Small intestine (tissue), 7 donors: ENCODE data around the gene SUGCT. TPM values are rescaled to one million over a fixed set of nuclear protein-coding genes. Genes with fewer than 3 reads are reported as not detected.
"Not testable (repeated sequence)": the region's sequence is repeated elsewhere in the genome, so short reads cannot be mapped to it uniquely, and the experiment has no call there.

Experiments
- DNase-seq, 2 donors: peaks; one replicate each; pipeline versions ENCODE4 v3.0.0 to v3.0.0-alpha.2; 2013
- FAIRE-seq: peaks from 2 replicates; lab custom pipeline; 2012; peaks lifted over from hg19 to GRCh38; lab: Jason Lieb, UNC
- H3K27ac ChIP-seq, 3 donors: one replicate each; pipeline ENCODE4 v1.5.1; 2013; ENCODE audit warnings: low read length in 2 of 3, mild to moderate bottlenecking in 2 of 3, control low read depth in 1 of 3, inconsistent platforms in 1 of 3, low read depth in 1 of 3, moderate library complexity in 1 of 3
- H3K27me3 ChIP-seq, 3 donors: one replicate each; pipeline ENCODE4 v1.6.1; 2013; ENCODE audit warnings: low read length in 3 of 3, inconsistent platforms in 1 of 3; ENCODE audit not compliant: control insufficient read depth in 3 of 3, insufficient read depth in 3 of 3
- H3K36me3 ChIP-seq, 3 donors: one replicate each; pipeline ENCODE4 v1.6.1; 2013; ENCODE audit warnings: low read length in 3 of 3, inconsistent platforms in 1 of 3, low read depth in 1 of 3, mild to moderate bottlenecking in 1 of 3, moderate library complexity in 1 of 3; ENCODE audit not compliant: control insufficient read depth in 3 of 3, insufficient read depth in 2 of 3
- H3K4me1 ChIP-seq, 3 donors: one replicate each; pipeline ENCODE4 v1.6.1; 2013; ENCODE audit warnings: low read length in 2 of 3, inconsistent platforms in 1 of 3, low read depth in 1 of 3, mild to moderate bottlenecking in 1 of 3, moderate library complexity in 1 of 3; ENCODE audit not compliant: control insufficient read depth in 3 of 3, insufficient read depth in 2 of 3
- H3K4me3 ChIP-seq, 3 donors: one replicate each; pipeline ENCODE4 v1.5.1; 2013; ENCODE audit warnings: low read length in 3 of 3, control low read depth in 1 of 3, inconsistent platforms in 1 of 3, low read depth in 1 of 3, mild to moderate bottlenecking in 1 of 3, moderate library complexity in 1 of 3
- H3K9me3 ChIP-seq, 2 donors: one replicate each; pipeline ENCODE4 v1.6.1; 2013; ENCODE audit warnings: low read depth in 1 of 2, low read length in 1 of 2; ENCODE audit not compliant: control insufficient read depth in 2 of 2, insufficient read depth in 1 of 2
- WGBS, 3 donors: extraction: QIAGEN DNeasy Blood & Tissue Kit; methylation state at CpG; one replicate each; pipeline ENCODE4 v1.1.7; 2013; 5-methylcytosine and 5-hydroxymethylcytosine counted together
- polyA plus RNA-seq, 4 donors: library from polyadenylated mRNA; stranded (reverse) in 3 of 4; unstranded in 1 of 4; fragments of 200-250 nt in 3 of 4; fragments of 120-200 nt in 1 of 4; gene quantifications; one replicate each; pipeline versions ENCODE4 v1.2.1 to v1.2.3, GENCODE V29; 2013
- donor health status: healthy with polysubstance abuse.
- donor health status: control.
- donor health status: control.
- donor health status: Bipolar disorder and iron deficiency.
- donor health status: healthy.

SUGCT gene
- polyA plus RNA-seq, 4 donors, result 0.54 to 26.9 (median 2.5) TPM

DNA sequence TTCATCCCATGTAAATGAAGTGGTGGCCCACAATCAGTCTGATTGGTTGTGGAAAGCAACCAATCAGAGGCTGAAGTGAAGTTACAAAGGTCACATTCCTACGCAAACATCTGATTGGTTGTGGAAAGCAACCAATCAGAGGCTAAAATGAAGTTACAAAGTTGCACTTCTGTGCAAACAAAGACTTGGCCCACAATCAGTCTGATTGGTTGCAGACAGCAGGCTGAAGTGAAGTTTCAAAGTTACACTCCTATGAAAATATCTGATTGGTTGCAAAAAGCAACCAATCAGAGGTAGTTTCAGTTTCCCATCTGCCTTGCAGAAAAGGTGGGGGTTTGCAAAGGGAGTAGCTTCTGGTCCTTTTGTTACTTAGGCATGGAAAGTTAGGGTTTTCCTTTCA lies 492.6 kb downstream of the SUGCT start:
- not testable (repeated sequence) for DNase-seq, FAIRE-seq

DNA sequence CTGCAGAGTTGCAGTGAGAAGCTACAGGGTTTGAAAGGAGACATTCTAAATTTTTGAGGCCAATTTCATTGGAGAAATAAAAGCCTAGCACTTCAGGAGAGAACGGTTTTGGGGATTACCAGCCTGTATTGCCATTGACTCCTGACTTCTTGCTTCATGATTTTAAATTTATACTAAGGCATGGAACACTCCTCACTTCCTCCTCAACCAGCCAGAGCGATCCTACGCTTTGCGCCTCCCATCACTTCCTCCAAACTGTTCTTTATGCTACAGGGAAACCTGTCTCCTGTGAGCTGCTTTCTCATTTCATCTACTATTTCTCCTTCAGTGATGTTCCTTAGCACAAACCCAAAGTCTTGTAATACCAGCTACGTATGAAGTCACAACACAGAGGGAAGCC lies 495.1 kb downstream of the SUGCT start:
- H3K4me1 ChIP-seq, result peaks cover 0 to 5% (median 0%) of the 10 kb centered on the region in 3 donors
- no peaks in the 10 kb centered on the region for H3K36me3 ChIP-seq
- H3K9me3 ChIP-seq, result no peaks in the 10 kb centered on the region
- no peak overlapping the region for H3K27ac ChIP-seq
- DNase-seq (no peak), FAIRE-seq (no peak)
- H3K4me3 ChIP-seq, result no peak overlapping the region
- WGBS, 3 donors, result 83 to 94% (median 85%) methylated on average over 5 of the region's 5 CpGs
- no peaks in the 10 kb centered on the region for H3K27me3 ChIP-seq

More for the DNA sequence above, 492.6 kb downstream of the SUGCT start:
- H3K27me3 ChIP-seq, H3K9me3 ChIP-seq, H3K27ac ChIP-seq, H3K4me3 ChIP-seq, H3K36me3 ChIP-seq: not testable (repeated sequence)
- peaks cover 0 to 21% (median 5%) of the 10 kb centered on the region in 3 donors for H3K4me1 ChIP-seq
- WGBS, 3 donors, result 95 to 100% (median 98%) methylated on average over 1 of the region's 1 CpG

DNA sequence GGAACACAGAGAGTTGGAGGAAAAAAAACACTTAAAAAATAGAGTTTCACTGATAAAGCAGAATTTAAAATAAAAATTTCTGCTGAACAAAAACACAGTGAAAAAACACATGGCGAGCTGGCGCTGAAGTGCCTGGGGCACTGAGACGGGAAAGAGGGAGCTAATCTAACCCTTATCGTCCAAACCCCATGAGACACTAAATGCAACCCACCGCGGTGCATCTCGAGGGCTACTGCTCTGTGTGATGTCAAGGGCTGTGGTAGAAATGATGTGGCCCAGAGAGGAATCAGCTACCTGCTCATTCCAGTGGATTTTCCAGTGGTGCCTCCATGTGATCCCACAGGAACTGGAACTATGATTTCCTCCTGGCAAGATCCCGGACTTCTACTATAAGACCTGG lies 499.3 kb downstream of the SUGCT start:
- no peak for DNase-seq

DNA sequence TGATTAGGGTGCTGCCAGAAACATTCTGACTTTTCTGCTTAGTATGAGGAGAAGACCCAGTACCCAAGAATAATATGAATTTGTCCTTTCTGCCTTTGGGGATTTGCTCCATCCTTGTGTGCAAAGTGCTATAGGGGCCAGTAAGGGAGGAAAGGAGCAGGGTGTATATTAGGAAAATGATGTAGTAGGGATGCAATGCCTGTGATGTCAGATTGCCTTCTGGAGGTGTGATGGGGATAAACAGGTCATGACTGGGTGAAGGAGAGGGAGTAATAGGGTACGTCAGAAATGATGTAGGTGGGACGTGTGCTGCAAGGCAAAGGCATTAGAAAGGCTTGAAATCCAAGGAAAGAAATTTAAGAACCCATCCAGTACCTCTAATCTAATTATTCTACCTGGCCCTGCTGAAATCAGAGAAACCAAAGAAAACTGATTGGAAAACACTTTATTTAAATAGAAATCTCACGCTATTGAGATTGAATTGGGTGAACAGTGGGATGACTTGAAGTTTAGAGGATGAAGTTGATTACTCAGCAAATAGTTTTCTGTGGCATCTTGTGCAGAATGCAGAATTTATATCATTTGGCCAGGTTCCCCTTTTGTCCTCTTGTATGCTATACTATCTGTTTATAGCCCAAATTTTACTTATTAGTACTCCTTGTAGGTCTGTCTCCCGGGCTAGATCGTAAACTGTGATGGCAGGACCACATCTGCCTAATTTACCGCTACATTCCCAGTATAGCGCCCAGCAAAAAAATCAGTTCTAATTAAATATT lies 503.9 kb downstream of the SUGCT start:
- FAIRE-seq, result no peak
- no peak for DNase-seq

More for the DNA sequence above, 499.3 kb downstream of the SUGCT start:
- H3K4me1 ChIP-seq, result no peaks in the 10 kb centered on the region
- H3K9me3 ChIP-seq, result no peaks in the 10 kb centered on the region
- H3K27me3 ChIP-seq, result no peaks in the 10 kb centered on the region
- no peak overlapping the region for H3K27ac ChIP-seq
- no peak for FAIRE-seq
- H3K4me3 ChIP-seq, result no peak overlapping the region
- 92 to 94% (median 93%) methylated on average over 8 of the region's 8 CpGs for WGBS, 3 donors
- H3K36me3 ChIP-seq, result no peaks in the 10 kb centered on the region

DNA sequence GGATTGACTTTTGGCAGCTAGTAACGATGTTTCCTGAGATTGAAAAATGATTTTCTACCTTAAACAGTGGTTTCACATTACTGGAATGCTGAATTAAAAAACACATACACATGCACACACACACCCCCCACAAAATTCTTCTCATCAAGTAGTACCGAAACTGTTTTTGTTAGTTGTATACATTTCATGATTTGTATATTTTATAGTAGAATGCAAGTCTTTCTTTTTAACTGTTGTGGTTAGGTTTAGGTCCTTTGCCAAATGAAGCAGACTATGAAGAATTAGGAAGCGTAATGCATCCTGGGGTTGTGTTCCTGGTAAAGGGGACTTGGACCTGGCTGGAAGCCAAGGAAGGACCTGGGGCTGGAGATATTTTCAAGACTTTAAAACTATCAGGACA lies 505.8 kb downstream of the SUGCT start:
- no peaks in the 10 kb centered on the region for H3K27me3 ChIP-seq
- H3K4me1 ChIP-seq, result no peaks in the 10 kb centered on the region
- WGBS, 3 donors, result 51 to 62% (median 61%) methylated on average over 3 of the region's 3 CpGs
- no peak overlapping the region for H3K27ac ChIP-seq
- FAIRE-seq (no peak), DNase-seq (peak in 1 of 2 donors; percentile 1)
- H3K4me3 ChIP-seq, result no peak overlapping the region
- no peaks in the 10 kb centered on the region for H3K9me3 ChIP-seq
- H3K36me3 ChIP-seq, result no peaks in the 10 kb centered on the region

More for the DNA sequence above, 503.9 kb downstream of the SUGCT start:
- Histone ChIP-seq H3K27me3 (no peaks in the 10 kb centered on the region), H3K4me3 (no peak overlapping the region), H3K9me3 (no peaks in the 10 kb centered on the region), H3K36me3 (no peaks in the 10 kb centered on the region), H3K4me1 (no peaks in the 10 kb centered on the region), H3K27ac (no peak overlapping the region)
- WGBS, 3 donors, result 78 to 86% (median 83%) methylated on average over 7 of the region's 7 CpGs

DNA sequence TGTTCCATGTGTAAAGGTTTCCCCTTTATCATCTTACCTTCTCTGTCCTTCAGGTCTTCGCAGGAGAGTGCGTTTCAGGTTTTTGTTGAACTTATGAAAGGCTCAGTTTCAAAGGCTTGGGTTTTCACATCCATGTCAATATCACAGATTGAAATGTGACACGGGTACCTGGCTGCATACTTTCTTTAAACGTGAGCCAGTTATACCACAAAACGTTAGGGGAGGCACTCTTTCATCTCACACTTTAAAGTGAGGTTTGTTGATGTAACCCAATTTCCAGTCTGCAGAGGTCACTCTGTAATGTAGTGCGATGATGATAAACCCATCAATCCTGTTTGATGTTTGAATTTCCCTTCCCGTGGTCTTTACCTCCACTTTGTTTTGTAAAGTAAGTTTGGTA lies 506.9 kb downstream of the SUGCT start:
- no peaks in the 10 kb centered on the region for H3K27me3 ChIP-seq
- H3K27ac ChIP-seq, result no peak overlapping the region
- no peaks in the 10 kb centered on the region for H3K36me3 ChIP-seq
- FAIRE-seq, result no peak
- no peaks in the 10 kb centered on the region for H3K9me3 ChIP-seq
- H3K4me1 ChIP-seq, result no peaks in the 10 kb centered on the region
- 68 to 72% (median 72%) methylated on average over 7 of the region's 7 CpGs for WGBS, 3 donors
- no peak for DNase-seq
- H3K4me3 ChIP-seq, result no peak overlapping the region

DNA sequence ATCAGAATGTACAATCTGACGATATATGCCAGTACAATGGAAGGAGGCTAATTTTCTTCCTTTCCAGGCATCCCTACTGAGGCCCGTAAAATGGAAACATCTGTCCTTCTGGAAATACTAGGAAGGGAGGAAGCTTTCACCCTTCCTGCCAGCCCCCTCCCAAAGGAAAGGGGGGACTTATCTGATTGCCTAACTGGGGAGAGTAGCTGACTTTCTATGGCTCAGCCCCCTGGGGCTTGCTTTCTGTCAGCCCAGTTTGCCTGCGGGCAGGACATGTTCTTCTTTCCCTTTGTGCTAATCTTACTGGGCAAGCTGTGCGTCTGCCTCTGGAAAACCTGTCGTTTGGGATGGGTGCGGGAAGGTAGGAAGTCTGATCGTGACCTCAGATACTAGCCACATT lies 508.9 kb downstream of the SUGCT start:
- no peak for FAIRE-seq
- Histone ChIP-seq H3K36me3 (no peaks in the 10 kb centered on the region), H3K4me3 (no peak overlapping the region), H3K27ac (no peak overlapping the region), H3K9me3 (no peaks in the 10 kb centered on the region), H3K27me3 (no peaks in the 10 kb centered on the region), H3K4me1 (no peaks in the 10 kb centered on the region)
- WGBS, 3 donors, result 83 to 93% (median 90%) methylated on average over 7 of the region's 7 CpGs
- no peak for DNase-seq

DNA sequence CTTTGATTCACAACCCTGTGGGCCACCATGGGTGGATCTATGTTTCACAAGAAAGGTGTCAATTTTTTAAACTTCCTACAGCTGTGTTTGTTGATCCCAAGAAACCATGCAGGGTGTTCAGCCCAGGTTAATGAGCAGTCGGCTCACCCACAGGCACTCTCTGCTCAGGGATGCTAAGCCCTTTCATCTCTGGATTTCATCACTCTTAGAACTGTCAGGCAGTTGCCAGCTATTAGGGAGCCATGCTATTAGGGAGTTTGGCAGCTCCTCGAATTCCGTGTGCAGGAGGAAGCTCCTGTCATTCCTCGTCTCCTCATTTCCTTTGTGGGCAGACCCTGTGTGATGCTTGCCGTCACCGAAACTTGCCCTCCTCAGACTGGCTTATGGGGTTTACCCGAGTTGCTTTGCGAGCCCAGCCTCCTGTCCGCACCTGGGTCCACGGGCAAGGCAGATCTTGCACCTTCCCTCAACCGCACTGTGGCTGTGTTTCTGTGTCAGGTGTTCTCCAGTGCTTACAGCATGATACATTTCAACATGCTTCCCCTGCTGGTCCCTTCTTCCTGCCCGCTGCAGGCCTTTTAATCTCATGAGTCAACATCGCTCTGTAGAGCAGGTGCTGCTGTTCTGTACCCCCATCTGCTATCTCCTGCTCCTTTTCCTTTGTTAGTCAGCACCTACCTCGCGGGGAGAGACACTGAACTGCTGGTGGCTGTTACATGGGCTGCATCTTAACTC lies 509.8 kb downstream of the SUGCT start:
- H3K27me3 ChIP-seq, result no peaks in the 10 kb centered on the region
- WGBS, 3 donors, result 64 to 83% (median 68%) methylated on average over 15 of the region's 15 CpGs
- DNase-seq, result peak in 1 of 2 donors; percentile 2
- no peaks in the 10 kb centered on the region for H3K4me1 ChIP-seq
- FAIRE-seq, result no peak
- no peak overlapping the region for H3K27ac ChIP-seq
- H3K9me3 ChIP-seq, result no peaks in the 10 kb centered on the region
- no peak overlapping the region for H3K4me3 ChIP-seq
- H3K36me3 ChIP-seq, result no peaks in the 10 kb centered on the region
